HCT116 (cell line): ENCODE results near the gene TPO. TPM values are rescaled to one million over a fixed set of nuclear protein-coding genes. Genes with fewer than 3 reads are reported as not detected.

Source experiments
- ATAC-seq: fragments of 200-7000 bp; cut with Tn5 transposase; 2 replicates; pipeline ENCODE4 v1.9.1; 2020; ENCODE audit warnings: mild to moderate bottlenecking, moderate library complexity
- BruUV-seq: library from RNA; stranded (reverse); fragments of 400-500 nt; replicated peaks from 2 replicates; lab custom pipeline; 2021; lab: Mats Ljungman, UMichigan
- CTCF ChIA-PET: fragments of 300-600 bp; sonication (Branson Sonifier 250); formaldehyde crosslinking; loops from one replicate; lab custom pipeline; 2021; ENCODE audit warnings: antibody characterized with exemption; lab: Charles Lee
- POLR2A ChIA-PET: fragments of 300-600, 350-600 bp; sonication (Branson Sonifier 250); formaldehyde crosslinking; loops from one replicate; lab custom pipeline; 2021; ENCODE audit warnings: antibody characterized with exemption; lab: Charles Lee
- RAD21 ChIA-PET, 2 experiments: fragments of 300-600 bp; sonication (Branson Sonifier 250); formaldehyde crosslinking; loops; one replicate each; lab custom pipeline; 2023; ENCODE audit warnings: low total read pairs in 2 of 2; ENCODE audit not compliant: uncharacterized antibody in 2 of 2, unreplicated experiment in 2 of 2, low non-redundant PET in 1 of 2; lab: Charles Lee
- DNase-seq: peaks from one replicate; pipeline ENCODE4 v3.0.0-alpha.2; 2010; ENCODE audit warnings: low read depth, low spot score
- H2AFZ ChIP-seq: fragments of 200-600 bp; shearing (Covaris generic), sonication (generic); 2 replicates; pipeline ENCODE4 v1.6.1; 2017; ENCODE audit warnings: low read depth, mixed run types, mixed read lengths, antibody characterized with exemption, low read length; ENCODE audit not compliant: poor library complexity, severe bottlenecking
- H3K27ac ChIP-seq: 2 replicates; pipeline ENCODE4 v1.5.1; 2012; ENCODE audit warnings: low read depth, low read length
- H3K27me3 ChIP-seq: fragments of 200-600 bp; sonication (generic); 2 replicates; pipeline ENCODE4 v1.6.1; 2016; ENCODE audit warnings: mixed run types, low read length, mixed read lengths; ENCODE audit not compliant: insufficient read depth
- H3K36me3 ChIP-seq, 2 experiments: fragments of 200-500 bp in 1 of 2; fragments of 200-600 bp in 1 of 2; sonication (Bioruptor generic) in 1 of 2; sonication (generic) in 1 of 2; 2 replicates each; pipeline versions ENCODE4 v1.5.1 to v1.6.1; 2014 to 2016; ENCODE audit warnings: low read length in 2 of 2, inconsistent platforms in 1 of 2, mixed read lengths in 1 of 2, mixed run types in 1 of 2; ENCODE audit not compliant: insufficient read depth in 2 of 2, control insufficient read depth in 1 of 2
- H3K4me1 ChIP-seq, 2 experiments: fragments of 200-600 bp in 1 of 2; sonication (generic) in 1 of 2; 2 replicates each; pipeline versions ENCODE4 v1.5.1 to v1.6.1; 2012 to 2017; ENCODE audit warnings: low read length in 2 of 2, inconsistent platforms in 1 of 2, mild to moderate bottlenecking in 1 of 2, mixed read lengths in 1 of 2, mixed run types in 1 of 2, moderate library complexity in 1 of 2; ENCODE audit not compliant: insufficient read depth in 2 of 2, control insufficient read depth in 1 of 2
- H3K4me2 ChIP-seq: fragments of 200-600 bp; sonication (generic); 2 replicates; pipeline ENCODE4 v1.6.1; 2017; ENCODE audit warnings: mixed run types, low read length, mixed read lengths
- H3K4me3 ChIP-seq, 2 experiments: fragments of 200-600 bp in 1 of 2; sonication (generic) in 1 of 2; replicated peaks in 1 of 2; 2 replicates each; pipeline ENCODE4 v1.5.1; 2011 to 2016; ENCODE audit warnings: low read length in 2 of 2, control low read depth in 1 of 2, low read depth in 1 of 2, mild to moderate bottlenecking in 1 of 2, mixed read lengths in 1 of 2, mixed run types in 1 of 2
- H3K79me2 ChIP-seq: fragments of 200-600 bp; sonication (generic); 2 replicates; pipeline ENCODE4 v1.6.1; 2017; ENCODE audit warnings: mild to moderate bottlenecking, mixed run types, low read length, moderate library complexity, mixed read lengths; ENCODE audit not compliant: insufficient read depth
- H3K9ac ChIP-seq: fragments of 200-600 bp; sonication (generic); 2 replicates; pipeline ENCODE4 v1.6.1; 2016; ENCODE audit warnings: low read length, mixed read lengths
- H3K9me2 ChIP-seq: fragments of 200-600 bp; sonication (generic), shearing (Covaris generic); 2 replicates; pipeline ENCODE4 v1.6.1; 2017; ENCODE audit warnings: mixed run types, mild to moderate bottlenecking, moderate library complexity; ENCODE audit not compliant: insufficient read depth
- H3K9me3 ChIP-seq, 2 experiments: fragments of 200-500 bp in 1 of 2; fragments of 200-600 bp in 1 of 2; sonication (Bioruptor generic) in 1 of 2; sonication (generic) in 1 of 2; 2 replicates each; pipeline ENCODE4 v1.6.1; 2014 to 2017; ENCODE audit warnings: low read length in 2 of 2, mixed read lengths in 2 of 2, inconsistent platforms in 1 of 2, low read depth in 1 of 2, mild to moderate bottlenecking in 1 of 2, mixed run types in 1 of 2, moderate library complexity in 1 of 2; ENCODE audit not compliant: control insufficient read depth in 1 of 2, insufficient read depth in 1 of 2
- H4K20me1 ChIP-seq: fragments of 200-600 bp; sonication (generic), shearing (Covaris generic); 2 replicates; pipeline ENCODE4 v1.6.1; 2017; ENCODE audit warnings: mixed run types, mild to moderate bottlenecking, moderate library complexity; ENCODE audit not compliant: insufficient read depth
- ATF3 ChIP-seq: IDR thresholded peaks from 2 replicates; pipeline ENCODE4 v1.6.1; 2012
- CEBPB ChIP-seq: IDR thresholded peaks from 2 replicates; pipeline ENCODE4 v1.6.1; 2012; ENCODE audit warnings: low read depth
- CTCF ChIP-seq, 3 experiments: fragments of 200-600 bp in 1 of 3; sonication (generic) in 1 of 3; IDR thresholded peaks in 2 of 3; conservative IDR thresholded peaks in 1 of 3; 2 replicates each; pipeline ENCODE4 v1.5.1; 2012 to 2017; ENCODE audit warnings: low read depth in 2 of 3, low read length in 2 of 3, antibody characterized with exemption in 1 of 3, borderline replicate concordance in 1 of 3, control low read depth in 1 of 3, mild to moderate bottlenecking in 1 of 3, mixed read lengths in 1 of 3, mixed run types in 1 of 3, moderate library complexity in 1 of 3; ENCODE audit not compliant: insufficient read depth in 1 of 3
- MAX ChIP-seq: IDR thresholded peaks from 2 replicates; pipeline ENCODE4 v1.6.1; 2012
- POLR2AphosphoS5 ChIP-seq: IDR thresholded peaks from 2 replicates; pipeline ENCODE4 v1.6.1; 2011; ENCODE audit warnings: mild to moderate bottlenecking, low read depth, low read length, moderate library complexity
- RAD21 ChIP-seq: IDR thresholded peaks from 2 replicates; pipeline ENCODE4 v1.6.1; 2012; ENCODE audit warnings: low read depth, mild to moderate bottlenecking
- REST ChIP-seq: IDR thresholded peaks from 2 replicates; pipeline ENCODE4 v1.6.1; 2012; ENCODE audit warnings: low read depth
- SP1 ChIP-seq: IDR thresholded peaks from 2 replicates; pipeline ENCODE4 v1.6.1; 2012; ENCODE audit warnings: low read depth
- ZFX ChIP-seq: fragments of 450-650 bp; IDR thresholded peaks from 2 replicates; pipeline ENCODE4 v1.6.1; 2017
- intact Hi-C: fragments of 100-400 bp; cut with micrococcal nuclease; formaldehyde crosslinking; loops from 2 replicates; pipeline ENCODE4 v1.10.0; 2022
- total RNA-seq: library from RNA; stranded (reverse); gene quantifications from one replicate; pipeline ENCODE4 v1.2.1, GENCODE V29; 2021; ENCODE audit not compliant: unreplicated experiment

The TPO gene
- total RNA-seq, 1 experiment from 2014 or later = not detected

- Histone ChIP-seq H3K27ac (no peak overlapping the region), H3K79me2 (no peaks in the 10 kb centered on the region), H3K36me3 (no peaks in the 10 kb centered on the region)
- TF ChIP-seq POLR2AphosphoS5 (no peak), CTCF (IDR thresholded peaks at IDR 0.05 in 2 of 3, conservative IDR thresholded peaks at IDR 0.05 in 1 of 3; ENCODE audit: borderline replicate concordance in 1 of 3, insufficient read depth in 1 of 3, low read depth in 2 of 3, low read length in 2 of 3) (no peak), SP1 (no peak), ZFX (no peak), MAX (no peak), RAD21 (no peak), CEBPB (no peak), REST (no peak), ATF3 (no peak)
- TF ChIP-seq, all 23 proteins: peak for 0
- Histone ChIP-seq H4K20me1 (no peaks in the 10 kb centered on the region), H3K4me3 (no peak overlapping the region), H3K4me2 (no peak overlapping the region), H3K9me3 (no peaks in the 10 kb centered on the region), H3K4me1 (no peaks in the 10 kb centered on the region), H3K9me2 (no peaks in the 10 kb centered on the region), H3K27me3 (0 out of 2 replicates have a peak, but pooled peaks cover 3% of the 10 kb centered on the region), H2AFZ (no peak overlapping the region), H3K9ac (no peak overlapping the region)
- intact Hi-C loops = no loop called here
- ChIA-PET RAD21 (no interaction called here), POLR2A (no interaction called here), CTCF (no interaction called here)
- DNase-seq (no peak), ATAC-seq (no peak)
- BruUV-seq = no TSS peak
Measured at GRCh38 chr2:1509271-1510065, 96.2 kb downstream of the TPO start.
